ENCODE data around the gene RPS19. TPM values are rescaled to one million over a fixed set of nuclear protein-coding genes. Genes with fewer than 3 reads are reported as not detected.

RPS19 gene
- total RNA-seq, 1 experiment from 2014 or later = 3,297 TPM

- Mint-ChIP-seq H3K36me3 (ENCODE audit: insufficient read depth, unreplicated experiment) (no peaks in the 10 kb centered on the region), H3K4me3 (ENCODE audit: unreplicated experiment) (no peak overlapping the region), H3K27me3 (ENCODE audit: insufficient read depth, unreplicated experiment) (peaks cover 27% of the 10 kb centered on the region), H3K4me1 (ENCODE audit: low read depth, unreplicated experiment) (no peaks in the 10 kb centered on the region), H3K9me3 (ENCODE audit: unreplicated experiment) (peaks cover 10% of the 10 kb centered on the region), H3K27ac (ENCODE audit: unreplicated experiment) (no peak overlapping the region)
- intact Hi-C loops (cut with micrococcal nuclease; ENCODE audit: unreplicated experiment) = no loop called here
- CTCF ChIA-PET = no interaction called here
- H3K4me3 ChIP-seq (ENCODE audit: low read depth, low read length) = no peak overlapping the region
- TF ChIP-seq, protein P1, sequence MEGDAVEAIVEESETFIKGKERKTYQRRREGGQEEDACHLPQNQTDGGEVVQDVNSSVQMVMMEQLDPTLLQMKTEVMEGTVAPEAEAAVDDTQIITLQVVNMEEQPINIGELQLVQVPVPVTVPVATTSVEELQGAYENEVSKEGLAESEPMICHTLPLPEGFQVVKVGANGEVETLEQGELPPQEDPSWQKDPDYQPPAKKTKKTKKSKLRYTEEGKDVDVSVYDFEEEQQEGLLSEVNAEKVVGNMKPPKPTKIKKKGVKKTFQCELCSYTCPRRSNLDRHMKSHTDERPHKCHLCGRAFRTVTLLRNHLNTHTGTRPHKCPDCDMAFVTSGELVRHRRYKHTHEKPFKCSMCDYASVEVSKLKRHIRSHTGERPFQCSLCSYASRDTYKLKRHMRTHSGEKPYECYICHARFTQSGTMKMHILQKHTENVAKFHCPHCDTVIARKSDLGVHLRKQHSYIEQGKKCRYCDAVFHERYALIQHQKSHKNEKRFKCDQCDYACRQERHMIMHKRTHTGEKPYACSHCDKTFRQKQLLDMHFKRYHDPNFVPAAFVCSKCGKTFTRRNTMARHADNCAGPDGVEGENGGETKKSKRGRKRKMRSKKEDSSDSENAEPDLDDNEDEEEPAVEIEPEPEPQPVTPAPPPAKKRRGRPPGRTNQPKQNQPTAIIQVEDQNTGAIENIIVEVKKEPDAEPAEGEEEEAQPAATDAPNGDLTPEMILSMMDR (IDR thresholded peaks at IDR 0.05; ENCODE audit: insufficient read depth in 1 of 2, low read depth in 1 of 2, low read length in 1 of 2, severe bottlenecking in 1 of 2, unreplicated experiment in 1 of 2) = no peak
- no peaks in the 10 kb centered on the region for H3K36me3 ChIP-seq (ENCODE audit: control insufficient read depth, insufficient read depth, low read length)
- no peak for DNase-seq
- no TSS peak for BruUV-seq (replicated peaks)
- no peaks in the 10 kb centered on the region for H3K27me3 ChIP-seq (replicated peaks; ENCODE audit: control insufficient read depth, insufficient read depth, low read length)
- POLR2A ChIA-PET = no interaction called here
- H3K9me3 ChIP-seq = no peaks in the 10 kb centered on the region
- no peaks in the 10 kb centered on the region for H3K4me1 ChIP-seq
Observed at GRCh38 chr19:41848666-41849065, 11.4 kb upstream of the RPS19 start.

DNA sequence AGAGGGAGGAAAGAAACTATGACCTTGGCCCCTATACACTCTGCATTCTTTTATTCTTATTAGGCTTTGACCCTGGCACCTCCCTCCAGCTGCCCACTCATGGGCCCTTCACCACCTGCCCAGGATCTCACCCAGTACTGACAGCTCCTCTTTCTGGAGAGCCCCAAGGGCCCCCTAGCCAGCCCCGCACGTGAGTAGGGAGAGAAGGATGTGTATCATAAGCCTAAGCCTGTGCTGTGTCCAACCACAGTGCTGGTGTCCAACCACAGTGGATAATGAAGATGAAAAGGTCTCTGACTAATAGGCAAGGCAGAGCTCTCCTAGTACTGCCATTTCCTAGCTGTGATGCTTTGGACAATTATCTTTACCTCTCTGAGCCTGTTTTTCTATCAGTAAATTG, 11.0 kb upstream of the RPS19 start:
- Histone ChIP-seq H3K9me3 (no peaks in the 10 kb centered on the region), H3K36me3 (ENCODE audit: control insufficient read depth, insufficient read depth, low read length) (no peaks in the 10 kb centered on the region), H3K27me3 (replicated peaks; ENCODE audit: control insufficient read depth, insufficient read depth, low read length) (no peaks in the 10 kb centered on the region), H3K4me1 (no peaks in the 10 kb centered on the region), H3K4me3 (ENCODE audit: low read depth, low read length) (no peak overlapping the region)
- Mint-ChIP-seq H3K27me3 (ENCODE audit: insufficient read depth, unreplicated experiment) (peaks cover 24% of the 10 kb centered on the region), H3K9me3 (ENCODE audit: unreplicated experiment) (peaks cover 6% of the 10 kb centered on the region), H3K36me3 (ENCODE audit: insufficient read depth, unreplicated experiment) (no peaks in the 10 kb centered on the region), H3K4me3 (ENCODE audit: unreplicated experiment) (no peak overlapping the region), H3K27ac (ENCODE audit: unreplicated experiment) (no peak overlapping the region), H3K4me1 (ENCODE audit: low read depth, unreplicated experiment) (no peaks in the 10 kb centered on the region)
- ChIA-PET CTCF (no interaction called here), POLR2A (no interaction called here)
- BruUV-seq (replicated peaks) = no TSS peak
- no peak for DNase-seq
- TF ChIP-seq, protein P1 (IDR thresholded peaks at IDR 0.05; ENCODE audit: insufficient read depth in 1 of 2, low read depth in 1 of 2, low read length in 1 of 2, severe bottlenecking in 1 of 2, unreplicated experiment in 1 of 2) = no peak
- intact Hi-C loops (cut with micrococcal nuclease; ENCODE audit: unreplicated experiment) = no loop called here

DNA sequence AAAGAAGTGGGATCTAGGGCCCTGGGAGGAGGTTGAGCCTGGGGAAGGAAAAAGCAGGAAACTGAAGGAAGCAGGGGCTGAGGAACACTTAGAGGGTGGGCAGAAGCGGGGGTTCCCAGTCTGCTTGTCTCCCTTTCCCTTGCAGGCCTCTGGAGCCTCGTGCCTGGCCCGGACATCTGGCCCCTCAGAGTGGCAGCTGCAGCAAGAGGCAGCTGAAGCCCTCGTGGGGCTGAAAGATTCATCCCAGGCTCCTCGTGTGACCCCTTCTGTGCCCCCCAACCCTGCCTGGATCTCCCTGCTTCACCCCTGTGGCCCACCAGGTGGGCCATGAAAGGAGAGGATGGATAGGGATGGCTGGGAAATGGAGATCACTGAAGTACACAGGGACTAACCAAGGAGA, 9.7 kb upstream of the RPS19 start:
- intact Hi-C loops (cut with micrococcal nuclease; ENCODE audit: unreplicated experiment) = no loop called here

More for the DNA sequence above, 9.7 kb upstream of the RPS19 start:
- Mint-ChIP-seq H3K27me3 (ENCODE audit: insufficient read depth, unreplicated experiment) (peaks cover 29% of the 10 kb centered on the region), H3K36me3 (ENCODE audit: insufficient read depth, unreplicated experiment) (no peaks in the 10 kb centered on the region), H3K4me3 (ENCODE audit: unreplicated experiment) (no peak overlapping the region), H3K4me1 (ENCODE audit: low read depth, unreplicated experiment) (no peaks in the 10 kb centered on the region), H3K9me3 (ENCODE audit: unreplicated experiment) (no peaks in the 10 kb centered on the region), H3K27ac (ENCODE audit: unreplicated experiment) (no peak overlapping the region)
- POLR2A ChIA-PET = no interaction called here
- TF ChIP-seq, protein P1 (IDR thresholded peaks at IDR 0.05; ENCODE audit: insufficient read depth in 1 of 2, low read depth in 1 of 2, low read length in 1 of 2, severe bottlenecking in 1 of 2, unreplicated experiment in 1 of 2) = no peak
- Histone ChIP-seq H3K4me1 (no peaks in the 10 kb centered on the region), H3K9me3 (no peaks in the 10 kb centered on the region), H3K36me3 (ENCODE audit: control insufficient read depth, insufficient read depth, low read length) (no peaks in the 10 kb centered on the region), H3K27me3 (replicated peaks; ENCODE audit: control insufficient read depth, insufficient read depth, low read length) (no peaks in the 10 kb centered on the region), H3K4me3 (ENCODE audit: low read depth, low read length) (no peak overlapping the region)
- no peak for DNase-seq
- BruUV-seq (replicated peaks) = no TSS peak
- CTCF ChIA-PET = no interaction called here

Measured in Caco-2 (cell line).